GM18909 (cell line): Measurements from ENCODE around the gene FOXD4L6.
"Not testable (repeated sequence)": the region's sequence is repeated elsewhere in the genome, so short reads cannot be mapped to it uniquely, and the experiment has no call there.

Experiments
- ATAC-seq: cut with Tn5 transposase; IDR thresholded peaks from one replicate; pipeline ENCODE4 v1.9.1; 2021; ENCODE audit warnings: mild to moderate bottlenecking; ENCODE audit not compliant: unreplicated experiment, poor library complexity

FOXD4L6 gene

DNA sequence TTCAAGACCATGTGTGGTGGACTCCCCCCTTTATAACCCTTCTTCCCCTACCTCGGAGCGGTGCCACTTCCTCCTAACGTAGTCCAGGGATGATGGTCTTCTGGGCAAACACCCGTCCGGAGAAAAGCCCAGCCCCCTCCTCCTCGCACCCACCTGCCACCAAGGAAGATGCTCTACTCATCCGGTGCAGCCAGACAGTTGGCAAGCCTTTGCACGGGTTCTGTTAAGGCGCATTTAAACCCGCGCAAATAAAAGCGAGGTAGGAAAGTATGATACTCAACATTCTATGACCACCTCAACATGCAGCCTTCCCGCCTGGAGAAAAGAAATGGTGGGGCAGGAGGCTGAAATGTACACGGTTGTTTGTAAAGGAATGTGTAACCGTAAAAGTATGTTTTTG, at the start of gene FOXD4L6:
FOXD4L6 (minus strand) TSS at position 101 of the 400 bp plus-strand sequence. CDS start 298 bp downstream, outside the sequence.
- ATAC-seq = not testable (repeated sequence)

DNA sequence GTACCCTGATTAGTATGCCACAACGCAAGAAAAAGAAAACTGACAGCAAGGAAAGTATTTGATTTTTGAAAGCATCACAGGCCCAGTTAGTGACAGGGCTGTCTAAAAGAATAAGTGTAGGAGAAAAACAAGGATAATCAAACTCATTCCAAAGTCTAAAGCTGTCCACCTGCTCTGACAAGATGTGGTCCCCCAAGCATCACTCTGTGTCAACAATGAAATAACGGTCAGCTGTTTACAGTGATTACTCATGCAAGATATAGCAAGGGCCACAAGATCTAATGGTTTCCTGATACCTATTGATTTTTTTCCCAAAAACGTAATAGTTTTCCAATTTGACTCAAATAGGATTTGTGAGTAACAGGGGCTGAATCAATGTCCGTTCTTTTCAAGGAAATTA, 46.5 kb upstream of the FOXD4L6 start:
- ATAC-seq = not testable (repeated sequence)

DNA sequence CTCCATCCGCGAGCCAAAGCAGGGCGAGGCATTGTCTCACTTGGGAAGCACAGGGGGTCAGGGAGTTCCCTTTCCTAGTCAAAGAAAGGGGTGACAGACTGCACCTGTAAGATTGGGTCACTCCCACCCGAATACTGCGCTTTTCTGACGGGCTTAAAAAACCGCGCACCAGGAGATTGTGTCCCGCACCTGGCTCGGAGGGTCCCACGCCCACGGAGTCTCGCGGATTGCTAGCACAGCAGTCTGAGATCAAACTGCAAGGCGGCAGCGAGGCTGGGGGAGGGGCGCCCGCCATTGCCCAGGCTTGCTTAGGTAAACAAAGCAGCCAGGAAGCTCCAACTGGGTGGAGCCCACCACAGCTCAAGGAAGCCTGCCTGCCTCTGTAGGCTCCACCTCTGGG, 21.6 kb upstream of the FOXD4L6 start:
- ATAC-seq = not testable (repeated sequence)

GRCh38 chr9:41141878-41142277, 13.4 kb upstream of the FOXD4L6 start:
- ATAC-seq = not testable (repeated sequence)

DNA sequence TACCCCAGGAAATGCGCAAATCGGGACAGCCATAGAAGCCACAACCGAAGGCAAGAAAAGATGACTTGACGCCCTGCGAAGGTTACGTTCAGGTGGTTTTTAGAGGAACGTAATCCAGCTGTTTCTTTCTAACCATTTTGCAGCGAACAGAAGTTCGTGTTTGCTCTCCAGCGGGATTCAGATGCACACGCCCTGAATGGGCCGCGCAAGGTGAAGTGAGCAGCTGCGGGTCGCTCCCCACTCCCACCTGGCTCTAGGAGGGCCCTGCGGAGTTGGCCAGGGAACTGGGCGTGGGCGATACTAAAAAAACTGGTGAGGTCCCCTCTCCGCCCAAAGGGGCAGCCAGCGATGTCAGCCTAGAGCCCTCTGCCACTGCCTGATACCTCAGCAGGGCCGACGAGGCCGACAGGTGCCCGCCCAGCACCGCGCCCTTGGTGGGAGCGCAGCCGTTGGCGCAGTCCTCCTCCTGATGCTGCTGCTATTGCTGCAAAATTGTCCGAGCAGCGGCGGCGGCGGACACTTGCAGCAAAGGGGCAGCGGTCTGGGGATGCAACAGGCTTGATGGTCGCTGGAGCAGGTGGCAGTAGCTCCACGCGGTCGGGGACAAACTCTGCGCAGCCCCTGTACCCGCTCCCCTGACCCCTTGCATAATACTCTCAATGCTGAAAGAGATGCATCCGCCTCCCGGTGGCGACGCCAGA, 1.6 kb downstream of the FOXD4L6 start:
- not testable (repeated sequence) for ATAC-seq

GRCh38 chr9:41125936-41126335, 2.5 kb downstream of the FOXD4L6 start:
- not testable (repeated sequence) for ATAC-seq

GRCh38 chr9:41125109-41125658, 3.3 kb downstream of the FOXD4L6 start:
- ATAC-seq = not testable (repeated sequence)

DNA sequence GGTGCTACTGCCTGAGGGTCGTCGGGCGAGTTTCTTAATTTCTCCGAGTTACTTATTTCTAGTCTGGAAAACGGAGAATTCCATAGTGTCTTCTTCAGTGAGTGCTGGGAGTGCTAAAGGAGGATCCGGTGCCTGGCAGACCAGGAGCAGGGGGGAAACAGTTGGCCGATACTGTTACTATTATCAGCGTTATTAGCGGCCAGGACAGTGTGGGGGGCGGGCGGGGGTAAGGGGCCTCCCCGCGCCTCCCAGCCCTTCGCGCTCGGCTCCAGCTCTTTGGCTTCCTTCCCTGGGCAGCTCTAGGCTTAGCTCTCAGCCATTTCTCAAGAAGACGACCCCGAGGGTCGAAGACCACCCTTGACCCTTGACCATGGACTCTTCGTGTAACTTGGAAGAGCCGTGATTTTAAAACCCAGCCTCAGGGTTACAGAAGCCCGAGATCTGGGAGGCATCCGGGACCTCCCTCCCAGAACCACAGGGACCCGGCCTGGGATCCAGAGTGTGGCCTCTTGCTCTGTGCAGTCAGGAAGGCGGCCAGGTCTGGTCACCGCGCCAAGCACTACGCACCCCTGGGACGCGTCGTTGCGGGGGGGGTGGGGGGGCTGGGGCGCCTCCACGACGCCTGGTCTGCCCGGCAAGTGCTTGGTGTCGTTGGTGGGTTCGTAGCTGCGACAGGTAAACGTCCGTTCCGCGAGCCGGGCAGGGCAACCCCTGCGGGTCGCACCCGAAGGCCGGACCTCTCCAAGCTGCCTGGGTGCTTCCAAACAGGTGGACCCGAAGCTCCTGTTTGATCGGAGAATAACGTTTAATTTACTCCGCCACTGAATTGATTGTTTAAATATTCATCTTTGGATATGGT, 4.0 kb downstream of the FOXD4L6 start:
- ATAC-seq = not testable (repeated sequence)

DNA sequence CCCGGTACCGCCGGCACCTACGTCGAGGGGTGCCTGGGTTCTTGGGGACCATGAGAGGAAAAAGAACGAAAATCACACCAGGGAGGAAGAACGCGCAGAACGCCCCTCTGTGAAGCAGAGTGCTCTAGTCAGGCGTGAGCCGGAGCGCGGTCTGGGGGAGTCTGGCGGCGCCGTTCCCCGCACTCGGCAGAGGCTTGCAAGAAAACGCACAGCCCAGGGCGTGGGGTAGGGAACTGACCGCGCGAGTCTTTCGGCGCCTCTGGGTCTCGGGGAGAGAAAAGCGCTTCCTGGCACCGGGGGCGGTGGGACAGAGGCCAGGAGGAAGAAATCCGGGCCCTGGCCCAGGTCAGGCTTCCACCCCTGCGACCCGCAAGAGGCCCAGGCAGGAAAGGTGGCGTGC, 4.7 kb downstream of the FOXD4L6 start:
- ATAC-seq = not testable (repeated sequence)

GRCh38 chr9:41123396-41123795, 5.1 kb downstream of the FOXD4L6 start:
- ATAC-seq = not testable (repeated sequence)

DNA sequence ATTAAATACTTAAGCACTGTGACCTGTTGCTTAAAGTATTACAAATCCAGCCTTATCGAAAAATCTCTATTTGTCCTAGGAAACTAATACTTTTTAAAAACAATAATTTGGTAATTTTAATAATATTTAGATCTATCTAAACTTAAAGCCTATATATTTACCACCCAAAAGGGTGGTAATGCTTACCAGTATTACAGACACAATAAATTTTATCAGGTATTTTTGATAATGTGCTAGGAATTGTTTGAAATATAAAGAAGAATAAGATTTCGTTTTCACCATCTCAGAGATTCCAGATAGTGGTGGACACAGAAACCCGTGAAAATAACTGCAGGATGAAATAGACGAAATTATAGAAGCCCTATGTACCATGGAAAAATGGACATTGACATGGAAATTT, 7.8 kb downstream of the FOXD4L6 start:
- not testable (repeated sequence) for ATAC-seq

- not testable (repeated sequence) for ATAC-seq
Measured at GRCh38 chr9:41119719-41120118, 8.8 kb downstream of the FOXD4L6 start.

- not testable (repeated sequence) for ATAC-seq
Measured at GRCh38 chr9:41119311-41119710, 9.2 kb downstream of the FOXD4L6 start.

DNA sequence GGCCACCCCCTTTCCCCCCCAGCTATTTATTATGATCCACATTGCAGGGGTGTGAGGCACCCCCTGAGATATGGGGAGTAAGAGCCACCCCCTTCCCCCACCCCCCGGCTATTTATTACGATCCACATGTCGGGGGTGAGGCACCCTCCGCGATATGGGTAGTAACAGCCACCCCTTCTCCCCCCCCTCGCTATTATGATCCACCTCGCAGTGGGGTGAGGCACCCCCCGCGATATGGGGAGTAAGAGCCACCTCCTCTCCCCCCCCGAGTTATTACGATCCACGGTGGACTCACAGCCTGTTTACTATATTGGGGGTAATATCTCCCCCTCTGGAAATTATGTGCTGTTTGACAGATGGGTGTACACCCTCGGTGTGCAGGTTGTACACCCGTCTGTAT, 15.1 kb downstream of the FOXD4L6 start:
- ATAC-seq = not testable (repeated sequence)

GRCh38 chr9:41111414-41111813, 17.1 kb downstream of the FOXD4L6 start:
- ATAC-seq = not testable (repeated sequence)

GRCh38 chr9:41110913-41111312, 17.6 kb downstream of the FOXD4L6 start:
- ATAC-seq = not testable (repeated sequence)

- not testable (repeated sequence) for ATAC-seq
Measured at GRCh38 chr9:41109253-41109652, 19.2 kb downstream of the FOXD4L6 start.

DNA sequence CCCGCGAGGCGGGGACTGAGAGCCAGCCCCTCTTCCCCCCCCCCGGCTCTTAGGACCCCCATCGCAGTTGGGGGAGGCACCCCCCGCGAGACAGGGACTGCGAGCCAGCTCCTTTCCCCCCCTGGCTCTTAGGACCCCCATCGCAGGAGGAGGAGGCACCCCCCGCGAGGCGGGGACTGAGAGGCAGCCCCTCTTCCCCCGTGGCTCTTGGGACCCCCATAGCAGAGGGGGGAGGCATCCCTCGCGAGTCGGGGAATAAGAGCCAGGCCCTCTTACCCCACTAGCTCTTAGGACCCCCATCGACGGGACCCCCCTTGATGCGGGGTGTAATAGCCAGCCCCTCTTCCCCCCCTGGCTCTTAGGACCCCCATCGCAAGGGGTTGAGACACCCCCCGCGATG, 19.7 kb downstream of the FOXD4L6 start:
- ATAC-seq = not testable (repeated sequence)

DNA sequence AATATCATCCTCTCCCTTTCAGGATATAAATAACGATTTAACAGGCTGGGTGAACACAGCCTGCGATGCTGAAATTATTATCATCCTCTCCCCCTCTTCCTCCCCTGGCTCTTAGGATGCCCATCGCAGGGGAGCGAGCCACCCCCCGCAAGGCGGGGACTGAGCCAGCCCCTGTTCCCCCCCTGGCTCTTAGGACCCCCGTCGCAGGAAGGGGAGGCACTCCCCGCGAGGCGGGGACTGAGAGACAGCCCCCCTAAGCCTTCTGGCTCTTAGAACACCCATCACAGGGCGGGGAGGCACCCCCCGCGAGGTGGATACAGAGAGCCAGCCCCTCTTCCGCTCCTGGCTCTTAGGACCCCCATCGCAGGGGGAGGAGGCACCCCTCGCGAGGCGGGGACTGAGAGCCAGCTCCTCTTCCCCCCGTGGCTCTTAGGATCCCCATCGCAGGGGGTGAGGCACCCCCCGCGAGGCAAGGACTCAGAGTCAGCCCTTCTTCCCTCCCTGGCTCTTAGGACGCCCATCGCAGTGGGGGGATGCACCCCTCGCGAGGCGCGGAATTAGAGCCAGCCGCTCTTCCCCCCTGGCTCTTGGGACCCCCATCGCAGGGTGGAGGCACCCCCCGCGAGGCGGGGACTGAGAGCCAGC, 21.9 kb downstream of the FOXD4L6 start:
- not testable (repeated sequence) for ATAC-seq

DNA sequence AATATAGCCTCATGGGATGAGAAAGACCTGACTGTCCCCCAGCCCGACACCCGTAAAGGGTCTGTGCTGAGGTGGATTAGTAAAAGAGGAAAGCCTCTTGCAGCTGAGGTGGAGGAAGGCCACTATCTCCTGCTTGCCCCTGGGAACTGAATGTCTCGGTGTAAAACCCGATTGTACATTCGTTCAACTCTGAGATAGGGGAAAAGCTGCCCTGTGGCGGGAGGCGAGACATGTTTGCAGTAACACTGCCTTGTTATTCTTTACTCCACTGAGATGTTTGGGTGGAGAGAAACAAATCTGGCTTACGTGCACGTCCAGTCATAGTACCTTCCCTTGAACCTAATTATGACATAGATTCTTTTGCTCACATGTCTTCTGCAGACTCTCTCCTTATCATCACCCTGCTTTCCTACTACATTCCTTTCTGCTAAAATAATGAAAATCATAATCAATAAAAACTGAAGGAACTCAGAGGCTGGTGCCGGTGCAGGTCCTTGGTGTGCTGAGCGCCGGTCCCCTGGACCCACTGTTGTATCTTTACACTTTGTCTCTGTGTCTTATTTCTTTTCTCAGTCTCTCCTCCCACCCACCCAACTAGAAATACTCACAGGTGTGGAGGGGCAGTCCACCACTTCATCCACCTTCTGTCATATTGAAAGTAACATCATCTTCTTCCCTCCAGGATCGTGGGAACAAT, 22.8 kb downstream of the FOXD4L6 start:
- ATAC-seq = not testable (repeated sequence)
